Measurements from ENCODE around the gene MPO.
A peak's percentile ranks its signal among the peaks of the same experiment; 100 is the strongest.

The MPO gene

DNA sequence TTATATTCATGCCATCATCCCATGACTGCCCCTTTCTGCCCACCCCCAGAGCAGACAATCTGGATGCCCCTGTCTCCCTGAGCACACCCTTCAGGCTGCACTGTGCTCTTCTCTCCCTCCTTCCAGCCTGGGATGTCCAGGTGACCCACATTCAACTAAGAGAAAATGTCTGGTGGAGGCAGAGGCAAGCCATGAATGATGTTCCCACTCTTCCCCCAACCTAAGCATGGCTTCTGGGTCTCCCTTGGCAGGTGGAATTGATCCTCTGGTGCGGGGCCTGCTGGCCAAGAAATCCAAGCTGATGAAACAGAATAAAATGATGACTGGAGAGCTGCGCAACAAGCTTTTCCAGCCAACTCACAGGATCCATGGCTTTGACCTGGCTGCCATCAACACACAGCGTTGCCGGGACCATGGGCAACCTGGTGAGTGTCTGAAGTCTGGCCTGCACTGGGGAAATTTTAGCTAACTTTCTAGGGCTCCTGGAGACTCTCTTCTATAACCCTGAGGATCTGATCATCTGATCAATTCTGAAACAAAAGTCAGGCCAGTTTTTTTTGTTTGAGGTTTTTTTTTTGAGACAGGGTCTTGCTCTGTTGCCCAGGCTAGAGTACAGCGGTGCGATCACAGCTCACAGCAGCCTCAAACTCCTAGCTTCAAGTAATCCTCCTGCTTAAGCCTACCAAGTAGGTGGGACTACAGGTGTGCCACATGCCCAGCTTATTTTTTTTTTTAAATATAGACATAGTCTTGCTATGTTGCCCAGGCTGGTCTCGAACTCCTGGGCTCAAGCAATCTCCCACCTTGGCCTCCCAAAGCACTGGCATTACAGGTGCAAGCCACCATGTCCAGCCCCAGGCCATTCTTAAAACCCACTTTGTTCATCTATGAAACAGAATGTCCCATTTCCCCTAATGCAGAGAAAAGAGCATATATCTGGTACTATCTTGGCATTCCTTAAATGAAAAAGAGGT lies 14.5 kb downstream of the MPO start:
- DNase-seq (ENCODE audit: low read depth in 2 of 2), result no peak

DNA sequence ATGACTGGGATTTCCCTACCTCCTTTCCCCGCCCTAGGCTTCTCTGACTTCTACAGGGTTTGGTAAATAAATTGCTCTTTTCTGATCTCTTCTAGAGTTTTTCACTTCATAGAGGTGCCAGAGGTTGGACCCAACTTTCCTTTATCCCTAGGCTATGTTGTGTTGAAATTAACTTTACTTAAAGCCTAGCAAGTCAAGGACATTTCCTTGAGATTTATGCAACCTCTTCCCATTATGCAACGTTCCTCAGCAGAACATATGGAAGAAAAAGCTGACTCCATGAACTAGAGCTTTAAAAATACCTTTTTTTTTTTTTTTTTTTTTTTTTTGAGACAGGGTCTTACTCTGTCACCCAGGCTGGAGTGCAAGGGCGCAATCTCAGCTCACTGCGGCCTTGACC lies 15.5 kb downstream of the MPO start:
- DNase-seq (ENCODE audit: low read depth in 2 of 2), result no peak

- no peak for DNase-seq (ENCODE audit: low read depth in 2 of 2)
Measured at GRCh38 chr17:58264407-58265103, 16.2 kb downstream of the MPO start.

DNA sequence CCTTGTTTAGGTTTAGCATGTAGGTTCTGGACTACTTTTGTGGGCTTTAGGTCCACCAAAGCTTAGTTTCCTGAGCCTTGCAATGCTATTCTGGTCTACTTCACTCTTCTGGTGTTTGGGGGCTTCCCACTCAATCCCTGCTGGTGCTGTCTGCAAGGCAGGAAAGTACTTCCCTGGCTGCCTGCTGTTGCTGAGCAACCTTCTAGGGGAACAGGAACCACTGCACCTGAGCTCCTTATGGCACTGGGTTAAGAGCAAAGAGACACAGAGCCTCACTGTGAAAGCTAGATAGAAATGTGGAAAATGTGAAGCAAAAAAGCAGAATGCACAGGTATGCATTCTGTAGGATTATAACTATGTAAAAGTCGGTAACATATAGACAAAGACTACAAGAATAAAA lies 17.0 kb downstream of the MPO start:
- DNase-seq (ENCODE audit: low read depth in 2 of 2), result no peak

DNA sequence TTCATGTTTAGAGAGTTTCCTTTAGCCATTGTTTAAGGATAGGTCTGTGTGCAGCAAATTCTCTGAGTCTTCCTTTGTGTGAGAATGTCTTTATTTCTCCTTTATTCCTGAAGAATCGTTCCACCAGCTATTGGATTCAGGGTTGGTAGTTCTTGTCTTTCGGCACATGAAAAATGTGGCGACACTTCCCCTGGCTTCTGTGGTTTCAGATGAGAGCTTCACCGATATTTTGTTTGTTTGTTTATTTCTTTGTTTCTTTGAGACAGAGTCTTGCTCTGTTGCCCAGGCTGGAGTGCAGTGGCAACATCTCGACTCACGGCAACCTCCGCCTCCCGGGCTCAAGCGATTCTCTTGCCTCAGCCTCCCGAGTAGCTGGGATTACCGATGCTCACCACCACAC lies 18.6 kb downstream of the MPO start:
- no peak for DNase-seq (ENCODE audit: low read depth in 2 of 2)

DNA sequence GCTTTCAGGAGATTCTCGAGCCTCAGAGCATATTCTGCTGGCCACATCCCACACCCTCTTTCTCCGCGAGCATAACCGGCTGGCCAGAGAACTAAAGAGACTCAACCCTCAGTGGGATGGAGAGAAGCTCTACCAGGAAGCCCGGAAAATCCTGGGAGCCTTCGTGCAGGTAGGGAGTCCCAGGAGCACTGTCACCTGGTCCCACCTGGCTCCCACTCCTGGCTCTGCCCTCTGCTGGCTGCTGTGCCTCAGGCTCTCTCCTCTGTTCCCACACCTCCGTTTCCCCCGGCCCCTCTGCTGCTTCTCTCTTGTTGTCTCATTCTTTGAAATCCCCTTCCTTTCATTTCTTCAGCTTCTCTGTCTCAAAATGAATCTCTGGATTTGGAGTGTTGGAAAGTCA lies 25.9 kb downstream of the MPO start:
- no peak for DNase-seq (ENCODE audit: low read depth in 2 of 2)

DNA sequence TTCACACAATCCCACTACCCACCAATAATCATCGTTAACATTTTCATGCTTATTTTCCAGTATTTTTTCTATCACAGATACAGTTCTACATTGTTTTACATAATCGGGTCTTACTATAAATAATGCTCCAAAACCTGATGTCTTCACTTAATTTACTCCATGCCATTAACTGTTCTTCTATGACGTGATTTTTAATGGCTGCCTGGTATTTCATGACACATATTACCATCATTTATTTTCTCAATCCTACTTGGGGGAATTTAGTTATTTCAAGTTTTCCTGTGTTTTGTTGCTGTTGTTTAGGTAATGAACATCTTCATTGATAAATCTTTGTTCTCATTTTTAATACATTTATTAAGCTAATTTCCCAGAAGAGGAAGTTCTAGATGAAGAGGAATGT lies 27.7 kb downstream of the MPO start:
- no peak for DNase-seq (ENCODE audit: low read depth in 2 of 2)

DNA sequence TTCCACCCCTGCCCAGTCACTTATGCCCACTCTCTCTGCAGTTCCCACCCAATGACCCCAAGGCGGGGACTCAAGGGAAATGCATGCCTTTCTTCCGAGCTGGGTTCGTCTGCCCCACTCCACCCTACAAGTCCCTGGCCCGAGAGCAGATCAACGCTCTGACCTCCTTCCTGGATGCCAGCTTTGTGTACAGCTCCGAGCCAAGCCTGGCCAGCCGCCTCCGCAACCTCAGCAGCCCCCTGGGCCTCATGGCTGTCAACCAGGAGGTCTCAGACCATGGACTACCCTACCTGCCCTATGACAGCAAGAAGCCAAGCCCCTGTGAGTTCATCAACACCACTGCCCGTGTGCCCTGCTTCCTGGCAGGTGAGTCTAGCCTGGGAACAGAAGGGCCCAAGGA lies 28.6 kb downstream of the MPO start:
- no peak for DNase-seq (ENCODE audit: low read depth in 2 of 2)

DNA sequence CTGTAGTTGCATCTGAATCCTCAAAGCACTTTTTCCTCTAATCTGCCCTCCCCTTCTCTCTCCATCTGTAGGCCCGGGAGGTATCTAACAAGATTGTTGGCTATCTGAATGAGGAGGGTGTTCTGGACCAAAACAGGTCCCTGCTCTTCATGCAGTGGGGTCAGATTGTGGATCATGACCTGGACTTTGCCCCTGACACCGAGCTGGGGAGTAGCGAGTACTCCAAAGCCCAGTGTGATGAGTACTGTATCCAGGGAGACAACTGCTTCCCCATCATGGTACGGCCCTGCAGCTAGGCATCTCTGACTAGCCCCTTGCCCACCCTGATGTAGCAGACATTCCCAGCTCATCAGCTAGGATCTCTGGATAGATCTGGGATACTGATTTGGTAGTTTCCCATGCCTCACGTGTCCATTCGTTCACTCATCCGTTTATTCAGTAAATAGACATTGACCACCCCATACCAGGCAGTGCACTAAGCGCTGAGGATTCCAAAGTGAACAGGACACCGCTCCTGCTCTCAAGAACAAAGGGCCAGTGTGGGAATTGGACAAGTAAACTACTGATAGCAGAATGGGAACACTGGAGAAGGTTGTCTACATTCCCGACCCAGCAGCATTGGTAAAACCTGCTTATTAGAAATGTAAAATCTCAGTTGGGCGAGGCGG lies 30.3 kb downstream of the MPO start:
- no peak for DNase-seq (ENCODE audit: low read depth in 2 of 2)

DNA sequence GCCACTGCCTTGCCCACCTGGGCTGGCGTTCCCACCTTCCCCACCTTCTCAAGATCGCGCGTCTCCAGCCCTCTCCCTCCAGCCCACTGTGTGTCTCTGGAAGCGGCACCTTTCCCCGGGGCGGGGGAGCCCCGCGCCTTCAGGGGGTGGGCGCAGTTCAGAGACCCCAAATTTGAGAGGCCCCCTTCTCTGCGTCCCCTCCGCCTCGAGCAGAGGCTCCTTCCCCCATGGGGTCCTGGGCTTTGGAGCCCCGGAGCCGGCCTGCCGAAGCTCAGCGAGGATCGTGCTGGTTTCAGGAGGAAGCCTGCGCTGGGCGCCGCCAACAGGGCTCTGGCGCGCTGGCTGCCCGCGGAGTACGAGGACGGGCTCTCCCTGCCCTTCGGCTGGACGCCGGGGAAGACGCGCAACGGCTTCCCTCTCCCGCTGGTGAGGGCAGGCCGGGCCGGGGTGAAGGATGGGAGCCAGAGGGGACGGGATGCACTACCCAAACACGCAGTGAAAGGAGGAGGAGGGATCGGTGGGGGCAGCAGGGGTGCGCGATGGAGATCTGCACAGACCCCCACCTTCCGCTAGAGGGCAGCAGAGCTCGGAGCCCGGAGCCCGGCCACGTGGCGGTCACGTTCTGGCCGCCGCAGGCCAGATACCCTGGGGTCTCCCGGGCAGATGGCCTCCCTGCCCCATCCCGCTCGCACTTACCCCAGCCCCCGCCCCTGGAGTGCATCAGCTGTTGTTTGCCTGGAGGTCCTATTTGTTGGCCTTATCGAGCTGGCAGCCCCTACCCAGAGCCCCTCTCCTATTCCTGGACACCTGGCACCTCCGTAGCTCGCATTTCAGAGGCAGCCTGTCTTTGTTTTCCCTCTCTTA lies 31.2 kb downstream of the MPO start:
- DNase-seq (ENCODE audit: low read depth in 2 of 2), result peak; percentile 41 to 54

GRCh38 chr17:58248955-58249269 lies 31.8 kb downstream of the MPO start:
- DNase-seq (ENCODE audit: low read depth in 2 of 2), result no peak

GRCh38 chr17:58247511-58248363 lies 33.0 kb downstream of the MPO start:
- no peak for DNase-seq (ENCODE audit: low read depth in 2 of 2)

GRCh38 chr17:58246781-58247180 lies 34.0 kb downstream of the MPO start:
- no peak for DNase-seq (ENCODE audit: low read depth in 2 of 2)

GRCh38 chr17:58246104-58246740 lies 34.5 kb downstream of the MPO start:
- no peak for DNase-seq (ENCODE audit: low read depth in 2 of 2)

- DNase-seq (ENCODE audit: low read depth in 2 of 2), result no peak
Measured at GRCh38 chr17:58245428-58246103, 35.2 kb downstream of the MPO start.

- no peak for DNase-seq (ENCODE audit: low read depth in 2 of 2)
Measured at GRCh38 chr17:58244963-58245362, 35.8 kb downstream of the MPO start.

DNA sequence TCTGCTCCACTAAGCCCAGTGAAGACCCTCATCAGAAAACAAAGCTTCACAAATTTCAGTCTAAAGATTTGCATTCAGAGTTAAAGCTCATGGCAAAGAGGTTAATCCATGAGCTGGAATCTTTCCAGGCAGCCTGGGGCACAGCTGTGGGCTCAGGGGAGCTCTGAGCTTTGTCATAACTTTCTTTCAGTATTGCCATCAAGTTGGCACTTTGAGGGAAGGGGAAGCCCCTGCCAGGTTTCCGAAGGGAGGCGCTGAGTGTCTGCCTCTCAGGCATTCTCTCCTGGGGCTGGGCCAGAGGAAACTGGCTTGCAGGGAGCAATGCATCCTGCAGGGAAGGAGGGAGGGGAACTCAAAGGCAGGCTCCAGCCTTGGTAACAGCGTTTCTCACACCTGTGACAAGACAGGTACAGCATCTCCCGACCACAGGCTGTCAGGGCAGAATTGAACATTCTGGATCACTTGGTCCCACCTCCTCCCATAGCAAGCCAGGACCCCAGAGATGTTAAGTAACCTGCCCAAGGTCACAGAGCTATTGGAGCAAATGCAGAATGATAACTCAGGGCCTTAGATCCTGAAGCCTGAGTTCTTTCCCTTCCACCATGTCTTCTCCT lies 38.5 kb downstream of the MPO start:
- no peak for DNase-seq (ENCODE audit: low read depth in 2 of 2)

- no peak for DNase-seq (ENCODE audit: low read depth in 2 of 2)
Measured at GRCh38 chr17:58239987-58240386, 40.7 kb downstream of the MPO start.

GRCh38 chr17:58238147-58238634 lies 42.5 kb downstream of the MPO start, which contains the start of gene LPO:
TSS of gene LPO (plus strand) at chr17:58238584. CDS start at chr17:58242980, 4,396 bp downstream.
- no peak for DNase-seq (ENCODE audit: low read depth in 2 of 2)

Data from stimulated activated CD8-positive, alpha-beta memory T cell treated with anti-CD3 and anti-CD28 coated beads, Interleukin-7, amount 100 ng/mL, for 1 hour (primary cell).